ENCODE data around the gene MINK1.
"Not testable (repeated sequence)": the region's sequence is repeated elsewhere in the genome, so short reads cannot be mapped to it uniquely, and the experiment has no call there.

- not testable (repeated sequence) for TF ChIP-seq CTCF (IDR thresholded peaks at IDR 0.05); POLR2A (IDR thresholded peaks at IDR 0.05); POLR2AphosphoS5 (IDR thresholded peaks at IDR 0.05; ENCODE audit: insufficient read depth in 1 of 2, low read depth in 1 of 2)
These were observed 36.2 kb downstream of the MINK1 start for GRCh38 chr17:4869058-4869998.
